ENCODE measurements around the gene MAPK12. TPM values are rescaled to one million over a fixed set of nuclear protein-coding genes. Genes with fewer than 3 reads are reported as not detected.

MAPK12 gene
- total RNA-seq, 4 donors from 2014 or later = 12.3 to 32.0 (median 24.1) TPM

DNA sequence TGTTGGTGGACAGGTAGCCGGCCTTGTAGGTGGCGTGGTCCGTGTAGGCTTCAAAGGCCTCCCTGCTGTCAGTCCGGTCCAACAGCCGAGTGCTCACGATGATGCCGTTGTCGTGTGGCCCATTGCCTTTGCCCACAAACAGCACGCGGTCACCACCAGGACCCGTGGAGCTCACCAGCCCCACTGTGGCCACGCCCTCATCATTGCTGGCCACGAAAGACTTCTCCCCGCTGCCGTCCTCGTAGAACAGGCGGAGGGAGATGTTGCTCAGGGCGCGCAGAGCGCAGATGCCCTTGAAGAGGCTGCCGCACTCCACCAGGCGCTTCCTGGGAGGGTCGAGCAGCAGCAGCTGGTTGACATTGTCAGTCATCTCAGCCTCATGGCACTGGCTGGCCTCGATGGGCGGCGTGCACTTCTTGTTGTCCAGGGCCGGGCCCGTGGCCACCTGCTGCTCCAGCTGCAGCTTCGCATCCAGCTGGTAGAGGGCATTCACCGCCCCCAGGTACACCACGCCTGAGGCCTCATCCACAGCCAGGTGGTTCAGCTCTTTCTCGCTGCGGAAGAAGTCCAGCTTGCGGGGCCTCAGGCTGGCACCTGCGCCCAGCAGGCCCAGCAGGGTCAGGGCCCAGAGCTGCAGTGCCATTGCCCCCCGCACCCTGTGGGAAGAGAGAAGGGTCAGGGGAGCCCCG, 28.6 kb upstream of the MAPK12 start:
- TF ChIP-seq EP300 (IDR thresholded peaks at IDR 0.05) (no peak), POLR2A (IDR thresholded peaks at IDR 0.05) (no peak), CTCF (IDR thresholded peaks at IDR 0.05) (no peak)
- peaks cover 20 to 64% (median 26%) of the 10 kb centered on the region in 3 donors for H3K36me3 ChIP-seq
- H3K27ac ChIP-seq = no peak overlapping the region
- no peaks in the 10 kb centered on the region for H3K9me3 ChIP-seq
- 87 to 90% methylated on average over 27 to 31 of the region's 37 CpGs for WGBS, 2 donors
- H3K4me3 ChIP-seq = no peak overlapping the region
- H3K4me1 ChIP-seq = peaks cover 0 to 63% (median 31%) of the 10 kb centered on the region in 4 donors
- H3K27me3 ChIP-seq = no peaks in the 10 kb centered on the region
- no peak for DNase-seq (ENCODE audit: low spot score in 2 of 2)

DNA sequence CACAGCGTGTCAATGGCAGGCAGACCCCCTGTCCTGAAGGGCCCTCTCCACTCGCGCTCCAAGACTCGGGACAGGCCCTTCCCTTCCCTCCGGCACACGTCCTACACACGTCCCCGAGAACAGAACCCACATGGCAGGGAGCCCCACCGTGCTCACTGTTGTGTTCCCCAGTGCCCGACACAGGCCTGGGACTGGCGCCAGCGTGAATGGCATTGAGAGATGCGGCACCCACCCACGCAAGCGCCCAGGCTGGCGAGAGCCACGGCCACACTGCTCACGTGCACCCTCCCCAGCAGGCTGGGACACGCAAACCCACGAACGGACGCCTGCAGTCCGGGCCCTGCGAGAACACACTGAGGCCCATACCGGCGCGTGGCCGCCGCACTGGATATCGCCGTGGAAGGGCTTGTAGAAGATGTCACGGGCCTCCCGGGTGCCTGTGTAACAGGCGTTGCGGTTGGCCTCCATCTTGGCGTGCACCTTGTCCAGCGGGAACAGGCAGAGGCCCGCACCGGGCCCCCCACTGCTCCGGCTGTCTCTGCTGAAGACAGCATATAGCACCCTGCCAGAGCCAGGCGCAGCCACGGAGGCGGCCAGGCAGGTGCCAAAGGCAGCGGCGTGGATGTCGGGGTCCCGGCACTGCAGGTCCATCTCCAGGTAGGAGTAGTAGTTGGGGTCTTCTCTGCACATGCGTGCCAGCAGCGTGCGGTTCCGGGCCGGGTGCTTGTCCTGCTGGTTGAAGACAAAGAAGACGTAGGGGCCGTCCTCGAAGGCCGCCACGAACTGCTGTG, 27.9 kb upstream of the MAPK12 start:
- TF ChIP-seq CTCF (IDR thresholded peaks at IDR 0.05) (no peak), EP300 (IDR thresholded peaks at IDR 0.05) (no peak), POLR2A (IDR thresholded peaks at IDR 0.05) (no peak)
- peaks cover 20 to 72% (median 28%) of the 10 kb centered on the region in 3 donors for H3K36me3 ChIP-seq
- peaks cover 0 to 55% (median 24%) of the 10 kb centered on the region in 4 donors for H3K4me1 ChIP-seq
- H3K4me3 ChIP-seq = no peak overlapping the region
- H3K27ac ChIP-seq = no peak overlapping the region
- 86 to 89% methylated on average over 36 to 38 of the region's 57 CpGs for WGBS, 2 donors
- H3K9me3 ChIP-seq = no peaks in the 10 kb centered on the region
- DNase-seq (ENCODE audit: low spot score in 2 of 2) = no peak
- H3K27me3 ChIP-seq = no peaks in the 10 kb centered on the region

- H3K9me3 ChIP-seq = no peaks in the 10 kb centered on the region
- peaks cover 24 to 88% (median 30%) of the 10 kb centered on the region in 3 donors for H3K36me3 ChIP-seq
- WGBS, 2 donors = 93% methylated on average over 19 of the region's 31 CpGs; no CpG with 5 or more reads in 1 of the 2 donors
These were observed 26.2 kb upstream of the MAPK12 start for GRCh38 chr22:50287731-50288130.

DNA sequence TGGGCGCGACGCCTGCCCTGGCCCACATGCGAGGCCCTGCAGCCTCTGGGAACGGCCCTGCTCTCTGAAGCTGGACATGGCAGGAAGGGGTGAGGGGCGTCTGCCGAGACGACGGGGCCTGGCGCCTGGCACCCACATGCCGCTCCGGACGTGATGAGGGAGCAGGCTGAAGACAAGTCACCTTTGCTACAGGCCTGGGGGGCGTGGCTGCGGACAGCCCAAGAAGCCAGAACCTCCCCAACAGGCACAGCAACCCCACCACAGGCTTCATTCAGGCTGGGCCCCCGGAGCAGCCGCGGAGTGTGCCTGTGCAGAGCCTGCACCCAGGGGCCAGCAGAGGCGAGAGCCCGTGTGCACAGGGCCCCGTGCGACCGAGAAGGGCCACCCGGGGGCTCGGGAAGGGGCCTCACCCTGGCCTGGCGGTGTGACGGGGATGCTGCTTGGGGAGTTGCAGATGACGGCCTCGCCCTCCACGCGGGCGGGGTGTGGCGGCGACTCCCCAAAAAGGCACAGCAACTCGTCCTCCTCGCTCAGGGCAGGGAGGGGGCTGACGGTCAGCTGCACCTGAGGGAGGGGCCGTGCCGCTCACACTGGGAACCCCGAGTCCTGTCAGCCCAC, 25.3 kb upstream of the MAPK12 start:
- no peak for DNase-seq (ENCODE audit: low spot score in 2 of 2)
- Histone ChIP-seq H3K27me3 (no peaks in the 10 kb centered on the region), H3K9me3 (no peaks in the 10 kb centered on the region), H3K4me3 (no peak overlapping the region), H3K4me1 (peaks cover 0 to 36% (median 3%) of the 10 kb centered on the region in 4 donors), H3K27ac (no peak overlapping the region), H3K36me3 (peaks cover 24 to 97% (median 36%) of the 10 kb centered on the region in 3 donors)
- 91% methylated on average over 20 to 32 of the region's 40 CpGs for WGBS, 2 donors
- TF ChIP-seq EP300 (IDR thresholded peaks at IDR 0.05) (no peak), CTCF (IDR thresholded peaks at IDR 0.05) (no peak), POLR2A (IDR thresholded peaks at IDR 0.05) (no peak)

More at GRCh38 chr22:50287731-50288130, 26.2 kb upstream of the MAPK12 start:
- H3K27me3 ChIP-seq = no peaks in the 10 kb centered on the region
- peaks cover 0 to 42% (median 9%) of the 10 kb centered on the region in 4 donors for H3K4me1 ChIP-seq
- TF ChIP-seq EP300 (IDR thresholded peaks at IDR 0.05) = no peak
- no peak for TF ChIP-seq CTCF (IDR thresholded peaks at IDR 0.05)
- TF ChIP-seq POLR2A (IDR thresholded peaks at IDR 0.05) = no peak
- H3K27ac ChIP-seq = peak overlapping the region in 1 of 4 donors; percentile 39
- no peak for DNase-seq (ENCODE audit: low spot score in 2 of 2)
- no peak overlapping the region for H3K4me3 ChIP-seq
